ENCODE data around the gene CCDC39.

CCDC39 gene

GRCh38 chr3:180580934-180581333 lies 98.4 kb downstream of the CCDC39 start:
- Histone ChIP-seq H3K4ac (ENCODE audit: low read length) (no peak overlapping the region), H3K14ac (ENCODE audit: low read length) (no peak overlapping the region), H3K18ac (ENCODE audit: low read length) (no peak overlapping the region), H3K4me2 (ENCODE audit: insufficient read depth, low read length, poor library complexity, severe bottlenecking) (no peak overlapping the region), H3K9ac (ENCODE audit: low read depth, low read length, poor library complexity) (no peak overlapping the region), H2AFZ (ENCODE audit: low read length) (no peak overlapping the region), H3K23ac (ENCODE audit: low read depth, low read length, poor library complexity) (no peak overlapping the region), H3K27me3 (ENCODE audit: control insufficient read depth in 3 of 3, insufficient read depth in 3 of 3, low read depth in 1 of 3, low read length in 3 of 3) (peaks cover 0 to 2% (median 0%) of the 10 kb centered on the region in 3 experiments), H4K91ac (ENCODE audit: low read depth, low read length, poor library complexity) (no peak overlapping the region), H4K8ac (ENCODE audit: low read depth, low read length) (no peak overlapping the region), H3K4me3 (ENCODE audit: low read length in 2 of 2) (no peak overlapping the region), H3K36me3 (replicated peaks in 1 of 2; ENCODE audit: control insufficient read depth in 2 of 2, insufficient read depth in 2 of 2, low read length in 2 of 2) (no peaks in the 10 kb centered on the region), H2BK12ac (ENCODE audit: low read length) (no peak overlapping the region), H3K9me3 (replicated peaks in 1 of 2; ENCODE audit: control insufficient read depth in 2 of 2, insufficient read depth in 1 of 2, low read depth in 1 of 2, low read length in 2 of 2) (no peaks in the 10 kb centered on the region), H2AK5ac (ENCODE audit: low read depth, low read length) (no peak overlapping the region), H2BK15ac (ENCODE audit: low read length) (no peak overlapping the region), H3K27ac (replicated peaks; ENCODE audit: low read length) (no peak overlapping the region), H3K4me1 (ENCODE audit: control insufficient read depth in 2 of 2, insufficient read depth in 1 of 2, low read depth in 1 of 2, low read length in 2 of 2) (no peaks in the 10 kb centered on the region), H3K79me1 (ENCODE audit: low read depth, low read length) (no peaks in the 10 kb centered on the region), H2BK5ac (ENCODE audit: low read length) (no peak overlapping the region), H2BK120ac (ENCODE audit: low read depth, low read length) (no peak overlapping the region)
- no CpG with 5 or more reads among the region's 1 CpG for WGBS, 2 donors (ENCODE audit: extremely low coverage in 2 of 2, insufficient read length in 2 of 2, insufficient replicate concordance in 1 of 2)
- no peak for DNase-seq (ENCODE audit: low spot score)

GRCh38 chr3:180575571-180575970 lies 103.7 kb downstream of the CCDC39 start:
- H3K79me1 ChIP-seq (ENCODE audit: low read depth, low read length): no peaks in the 10 kb centered on the region
- H2BK12ac ChIP-seq (ENCODE audit: low read length): no peak overlapping the region
- no peak overlapping the region for H3K4me3 ChIP-seq (ENCODE audit: low read length in 2 of 2)

GRCh38 chr3:180571831-180572598 lies 107.3 kb downstream of the CCDC39 start:
- H2BK5ac ChIP-seq (ENCODE audit: low read length): no peak overlapping the region
- no peak overlapping the region for H3K14ac ChIP-seq (ENCODE audit: low read length)
- no peak overlapping the region for H4K91ac ChIP-seq (ENCODE audit: low read depth, low read length, poor library complexity)
- no peaks in the 10 kb centered on the region for H3K36me3 ChIP-seq (replicated peaks in 1 of 2; ENCODE audit: control insufficient read depth in 2 of 2, insufficient read depth in 2 of 2, low read length in 2 of 2)
- H3K9me3 ChIP-seq (replicated peaks in 1 of 2; ENCODE audit: control insufficient read depth in 2 of 2, insufficient read depth in 1 of 2, low read depth in 1 of 2, low read length in 2 of 2): no peaks in the 10 kb centered on the region
- no peak overlapping the region for H2BK120ac ChIP-seq (ENCODE audit: low read depth, low read length)
- H3K27ac ChIP-seq (replicated peaks; ENCODE audit: low read length): no peak overlapping the region
- no CpG with 5 or more reads among the region's 6 CpGs for WGBS, 2 donors (ENCODE audit: extremely low coverage in 2 of 2, insufficient read length in 2 of 2, insufficient replicate concordance in 1 of 2)
- H3K79me1 ChIP-seq (ENCODE audit: low read depth, low read length): no peaks in the 10 kb centered on the region
- H2AFZ ChIP-seq (ENCODE audit: low read length): no peak overlapping the region
- no peak overlapping the region for H2BK15ac ChIP-seq (ENCODE audit: low read length)
- no peak overlapping the region for H4K8ac ChIP-seq (ENCODE audit: low read depth, low read length)
- H3K4me2 ChIP-seq (ENCODE audit: insufficient read depth, low read length, poor library complexity, severe bottlenecking): no peak overlapping the region
- H2BK12ac ChIP-seq (ENCODE audit: low read length): no peak overlapping the region
- DNase-seq (ENCODE audit: low spot score): no peak
- no peak overlapping the region for H3K23ac ChIP-seq (ENCODE audit: low read depth, low read length, poor library complexity)
- H3K4me1 ChIP-seq (ENCODE audit: control insufficient read depth in 2 of 2, insufficient read depth in 1 of 2, low read depth in 1 of 2, low read length in 2 of 2): no peaks in the 10 kb centered on the region
- no peak overlapping the region for H3K18ac ChIP-seq (ENCODE audit: low read length)
- H2AK5ac ChIP-seq (ENCODE audit: low read depth, low read length): no peak overlapping the region
- no peak overlapping the region for H3K9ac ChIP-seq (ENCODE audit: low read depth, low read length, poor library complexity)
- no peak overlapping the region for H3K4ac ChIP-seq (ENCODE audit: low read length)
- peaks cover 0 to 5% (median 0%) of the 10 kb centered on the region in 3 experiments for H3K27me3 ChIP-seq (ENCODE audit: control insufficient read depth in 3 of 3, insufficient read depth in 3 of 3, low read depth in 1 of 3, low read length in 3 of 3)
- no peak overlapping the region for H3K4me3 ChIP-seq (ENCODE audit: low read length in 2 of 2)

More at GRCh38 chr3:180575571-180575970, 103.7 kb downstream of the CCDC39 start:
- Histone ChIP-seq H2AFZ (ENCODE audit: low read length) (no peak overlapping the region), H3K18ac (ENCODE audit: low read length) (no peak overlapping the region), H3K14ac (ENCODE audit: low read length) (no peak overlapping the region), H3K36me3 (replicated peaks in 1 of 2; ENCODE audit: control insufficient read depth in 2 of 2, insufficient read depth in 2 of 2, low read length in 2 of 2) (no peaks in the 10 kb centered on the region), H2BK5ac (ENCODE audit: low read length) (no peak overlapping the region), H2BK15ac (ENCODE audit: low read length) (no peak overlapping the region), H2BK120ac (ENCODE audit: low read depth, low read length) (no peak overlapping the region), H3K9me3 (replicated peaks in 1 of 2; ENCODE audit: control insufficient read depth in 2 of 2, insufficient read depth in 1 of 2, low read depth in 1 of 2, low read length in 2 of 2) (no peaks in the 10 kb centered on the region), H4K91ac (ENCODE audit: low read depth, low read length, poor library complexity) (no peak overlapping the region), H3K4ac (ENCODE audit: low read length) (no peak overlapping the region), H2AK5ac (ENCODE audit: low read depth, low read length) (no peak overlapping the region), H3K27ac (replicated peaks; ENCODE audit: low read length) (no peak overlapping the region), H4K8ac (ENCODE audit: low read depth, low read length) (no peak overlapping the region), H3K9ac (ENCODE audit: low read depth, low read length, poor library complexity) (no peak overlapping the region), H3K4me1 (ENCODE audit: control insufficient read depth in 2 of 2, insufficient read depth in 1 of 2, low read depth in 1 of 2, low read length in 2 of 2) (no peaks in the 10 kb centered on the region), H3K27me3 (ENCODE audit: control insufficient read depth in 3 of 3, insufficient read depth in 3 of 3, low read depth in 1 of 3, low read length in 3 of 3) (no peaks in the 10 kb centered on the region), H3K4me2 (ENCODE audit: insufficient read depth, low read length, poor library complexity, severe bottlenecking) (no peak overlapping the region), H3K23ac (ENCODE audit: low read depth, low read length, poor library complexity) (no peak overlapping the region)
- WGBS, 2 donors (ENCODE audit: extremely low coverage in 2 of 2, insufficient read length in 2 of 2, insufficient replicate concordance in 1 of 2): no CpG with 5 or more reads among the region's 3 CpGs
- no peak for DNase-seq (ENCODE audit: low spot score)

- H3K4me2 ChIP-seq (ENCODE audit: insufficient read depth, low read length, poor library complexity, severe bottlenecking): no peak overlapping the region
- no peak overlapping the region for H3K14ac ChIP-seq (ENCODE audit: low read length)
- H3K27me3 ChIP-seq (ENCODE audit: control insufficient read depth in 3 of 3, insufficient read depth in 3 of 3, low read depth in 1 of 3, low read length in 3 of 3): peaks cover 0 to 5% (median 0%) of the 10 kb centered on the region in 3 experiments
- H3K4me1 ChIP-seq (ENCODE audit: control insufficient read depth in 2 of 2, insufficient read depth in 1 of 2, low read depth in 1 of 2, low read length in 2 of 2): no peaks in the 10 kb centered on the region
- H3K4me3 ChIP-seq (ENCODE audit: low read length in 2 of 2): no peak overlapping the region
- H2BK12ac ChIP-seq (ENCODE audit: low read length): no peak overlapping the region
- no peak overlapping the region for H2AK5ac ChIP-seq (ENCODE audit: low read depth, low read length)
- no peak overlapping the region for H3K9ac ChIP-seq (ENCODE audit: low read depth, low read length, poor library complexity)
- no peak overlapping the region for H2BK15ac ChIP-seq (ENCODE audit: low read length)
- H3K36me3 ChIP-seq (replicated peaks in 1 of 2; ENCODE audit: control insufficient read depth in 2 of 2, insufficient read depth in 2 of 2, low read length in 2 of 2): no peaks in the 10 kb centered on the region
- no peak overlapping the region for H3K23ac ChIP-seq (ENCODE audit: low read depth, low read length, poor library complexity)
- no peak overlapping the region for H4K8ac ChIP-seq (ENCODE audit: low read depth, low read length)
- H2BK120ac ChIP-seq (ENCODE audit: low read depth, low read length): no peak overlapping the region
- H3K4ac ChIP-seq (ENCODE audit: low read length): no peak overlapping the region
- H3K79me1 ChIP-seq (ENCODE audit: low read depth, low read length): no peaks in the 10 kb centered on the region
- no peak overlapping the region for H3K27ac ChIP-seq (replicated peaks; ENCODE audit: low read length)
- H4K91ac ChIP-seq (ENCODE audit: low read depth, low read length, poor library complexity): no peak overlapping the region
- no peaks in the 10 kb centered on the region for H3K9me3 ChIP-seq (replicated peaks in 1 of 2; ENCODE audit: control insufficient read depth in 2 of 2, insufficient read depth in 1 of 2, low read depth in 1 of 2, low read length in 2 of 2)
- no peak overlapping the region for H2BK5ac ChIP-seq (ENCODE audit: low read length)
- no CpG with 5 or more reads among the region's 4 CpGs for WGBS, 2 donors (ENCODE audit: extremely low coverage in 2 of 2, insufficient read length in 2 of 2, insufficient replicate concordance in 1 of 2)
- no peak overlapping the region for H2AFZ ChIP-seq (ENCODE audit: low read length)
- no peak for DNase-seq (ENCODE audit: low spot score)
- H3K18ac ChIP-seq (ENCODE audit: low read length): no peak overlapping the region
Measured at GRCh38 chr3:180570238-180570637, 109.1 kb downstream of the CCDC39 start.
